ENCODE results near the gene COMMD1.
"Not testable (repeated sequence)": the region's sequence is repeated elsewhere in the genome, so short reads cannot be mapped to it uniquely, and the experiment has no call there.

The COMMD1 gene

DNA sequence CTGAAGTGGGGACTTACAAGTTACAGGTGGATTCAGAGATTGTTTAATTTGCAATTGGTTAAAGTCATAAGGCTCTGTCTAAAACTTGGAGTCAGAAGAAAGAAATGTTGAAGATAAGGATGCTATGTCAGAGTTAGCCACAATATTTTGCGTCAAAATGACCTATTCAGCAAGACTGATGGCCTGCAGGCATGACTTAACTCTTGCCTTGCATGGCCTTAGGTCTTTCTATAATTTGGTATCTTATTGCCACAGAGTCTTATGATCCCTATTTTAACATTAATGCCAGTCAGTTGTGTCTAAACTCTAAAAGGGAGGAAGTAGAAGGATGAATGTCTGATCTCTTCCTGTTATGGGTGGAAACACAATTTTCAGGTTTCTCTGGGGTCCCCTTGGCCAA lies 5.2 kb upstream of the COMMD1 start:
- Mint-ChIP-seq H3K27me3 (ENCODE audit: low read depth) (no peaks in the 10 kb centered on the region), H3K9me3 (no peaks in the 10 kb centered on the region), H3K27ac (no peak overlapping the region), H3K4me1 (ENCODE audit: low read depth) (peaks cover 6% of the 10 kb centered on the region), H3K4me3 (no peak overlapping the region), H3K36me3 (ENCODE audit: low read depth) (no peaks in the 10 kb centered on the region)
- no peak for DNase-seq (ENCODE audit: low spot score)

DNA sequence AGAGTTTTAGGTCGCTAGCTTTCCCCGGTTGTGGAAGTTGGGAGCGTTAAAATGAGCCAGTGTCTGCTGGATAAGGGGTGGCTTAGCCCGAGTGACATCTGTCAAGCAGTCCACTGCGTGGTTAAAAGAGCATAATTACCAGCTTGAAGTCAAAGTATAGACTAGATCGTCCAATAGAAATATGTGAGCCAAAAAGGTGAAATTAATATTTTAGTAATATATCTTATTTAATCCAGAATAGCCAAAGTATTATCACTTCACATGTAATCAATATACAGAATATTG lies 654 bp downstream of the COMMD1 start:
- no peak for DNase-seq (ENCODE audit: low spot score)
- Mint-ChIP-seq H3K4me1 (ENCODE audit: low read depth) (peaks cover 11% of the 10 kb centered on the region), H3K9me3 (no peaks in the 10 kb centered on the region), H3K27ac (peak overlapping the region; percentile 63), H3K36me3 (ENCODE audit: low read depth) (no peaks in the 10 kb centered on the region), H3K27me3 (ENCODE audit: low read depth) (no peaks in the 10 kb centered on the region), H3K4me3 (peak overlapping the region; percentile 97)

DNA sequence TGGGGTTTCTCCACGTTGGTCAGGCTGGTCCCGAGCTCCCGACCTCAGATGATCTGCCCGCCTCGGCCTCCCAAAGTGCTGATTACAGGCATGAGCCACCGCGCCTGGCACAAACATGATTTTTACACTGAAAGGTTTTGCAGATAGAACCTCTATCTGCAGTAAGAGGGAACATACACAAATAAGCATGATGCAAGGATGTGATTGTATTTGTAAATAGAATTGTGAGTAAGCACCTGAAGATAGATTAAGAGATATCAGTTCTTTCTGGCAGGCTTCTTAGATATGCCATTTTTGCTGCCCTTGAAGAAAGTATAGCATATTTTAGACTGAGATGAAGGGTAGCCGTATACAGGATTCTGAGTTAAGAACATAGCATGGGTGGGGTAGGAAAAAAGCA lies 3.6 kb downstream of the COMMD1 start:
- Mint-ChIP-seq H3K27me3 (ENCODE audit: low read depth) (no peaks in the 10 kb centered on the region), H3K4me1 (ENCODE audit: low read depth) (peaks cover 11% of the 10 kb centered on the region), H3K9me3 (no peaks in the 10 kb centered on the region), H3K36me3 (ENCODE audit: low read depth) (no peaks in the 10 kb centered on the region), H3K4me3 (no peak overlapping the region), H3K27ac (no peak overlapping the region)
- DNase-seq (ENCODE audit: low spot score), result no peak

DNA sequence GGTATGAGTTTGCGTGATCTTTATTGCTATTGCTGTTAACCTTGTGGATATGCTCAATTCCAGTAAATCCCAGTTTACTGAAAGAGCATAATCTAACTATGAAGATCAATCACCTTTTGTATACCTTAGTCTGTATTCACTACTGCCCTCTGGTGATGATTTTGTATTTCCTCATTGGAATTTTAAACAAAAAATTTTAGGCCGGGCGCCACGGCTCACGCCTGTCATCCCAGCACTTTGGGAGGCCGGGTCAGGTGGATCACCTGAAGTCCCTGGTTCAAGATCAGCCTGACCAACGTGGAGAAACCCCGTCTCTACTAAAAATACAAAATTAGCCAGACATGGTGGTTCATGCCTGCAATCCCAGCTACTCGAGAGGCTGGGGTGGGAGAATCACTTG lies 5.1 kb downstream of the COMMD1 start:
- H3K4me1 Mint-ChIP-seq (ENCODE audit: low read depth), result peaks cover 5% of the 10 kb centered on the region
- no peak for DNase-seq (ENCODE audit: low spot score)
- no peaks in the 10 kb centered on the region for H3K36me3 Mint-ChIP-seq (ENCODE audit: low read depth)
- H3K4me3 Mint-ChIP-seq, result no peak overlapping the region
- no peaks in the 10 kb centered on the region for H3K9me3 Mint-ChIP-seq
- no peaks in the 10 kb centered on the region for H3K27me3 Mint-ChIP-seq (ENCODE audit: low read depth)
- no peak overlapping the region for H3K27ac Mint-ChIP-seq

DNA sequence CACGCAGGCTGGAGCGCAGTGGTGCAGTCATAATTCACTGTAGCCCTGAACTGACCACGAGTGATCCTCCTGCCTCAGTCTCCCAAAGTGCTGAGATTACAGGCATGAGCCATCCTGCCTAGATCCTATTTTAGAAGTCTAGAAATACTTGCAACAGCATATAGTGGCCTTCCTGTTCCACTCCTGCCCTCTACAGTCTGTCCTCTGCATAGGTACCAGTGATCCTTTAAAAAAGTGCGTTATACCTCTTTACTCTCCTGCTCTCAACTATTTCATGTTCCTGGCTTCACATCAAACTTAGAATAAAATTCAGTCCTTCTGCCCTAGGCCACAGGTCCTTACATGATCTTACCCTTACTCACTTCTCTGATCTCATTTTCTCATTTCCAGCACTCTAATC lies 6.0 kb downstream of the COMMD1 start:
- no peaks in the 10 kb centered on the region for H3K36me3 Mint-ChIP-seq (ENCODE audit: low read depth)
- H3K4me3 Mint-ChIP-seq, result no peak overlapping the region
- H3K27ac Mint-ChIP-seq, result no peak overlapping the region
- H3K9me3 Mint-ChIP-seq, result no peaks in the 10 kb centered on the region
- peaks cover 3% of the 10 kb centered on the region for H3K4me1 Mint-ChIP-seq (ENCODE audit: low read depth)
- DNase-seq (ENCODE audit: low spot score), result no peak
- H3K27me3 Mint-ChIP-seq (ENCODE audit: low read depth), result no peaks in the 10 kb centered on the region

DNA sequence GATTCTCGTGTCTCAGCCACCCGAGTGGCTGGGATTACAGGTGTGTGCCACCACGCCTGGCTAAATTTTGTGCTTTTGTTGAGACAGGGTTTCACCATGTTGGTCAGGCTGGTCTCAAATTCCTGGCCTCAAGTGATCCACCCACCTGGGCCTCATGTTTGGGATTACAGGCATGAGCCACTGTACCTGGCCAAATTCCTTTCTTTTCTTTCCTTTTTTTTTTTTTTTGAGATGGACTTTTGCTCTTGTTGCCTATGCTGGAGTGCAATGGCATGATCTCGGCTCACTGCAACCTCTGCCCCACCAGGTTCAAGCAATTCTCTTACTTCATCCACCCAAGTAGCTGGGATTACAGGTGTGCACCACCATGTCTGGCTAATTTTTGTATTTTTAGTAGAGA lies 9.3 kb downstream of the COMMD1 start:
- DNase-seq (ENCODE audit: low spot score); H3K9me3 Mint-ChIP-seq; H3K4me3 Mint-ChIP-seq; H3K27me3 Mint-ChIP-seq (ENCODE audit: low read depth); H3K27ac Mint-ChIP-seq; H3K4me1 Mint-ChIP-seq (ENCODE audit: low read depth); H3K36me3 Mint-ChIP-seq (ENCODE audit: low read depth): not testable (repeated sequence)

DNA sequence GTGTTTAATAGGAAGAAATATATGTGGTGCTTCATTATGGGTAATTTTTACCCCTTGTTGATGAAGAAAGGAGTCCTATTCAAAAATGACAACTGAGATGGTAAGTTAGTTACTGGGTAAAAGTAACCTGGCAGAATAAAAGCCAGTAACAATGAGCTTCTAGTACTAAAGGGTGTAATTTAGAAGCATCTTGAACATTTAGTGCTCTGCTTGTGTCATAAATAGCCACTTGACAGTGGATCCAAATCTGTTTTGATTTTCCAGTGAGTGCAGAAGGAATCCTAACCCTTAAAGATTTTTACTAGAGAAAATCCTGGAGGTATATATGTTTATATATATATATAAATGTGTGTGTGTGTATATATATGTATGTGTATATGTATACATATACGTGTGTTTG lies 15.1 kb downstream of the COMMD1 start:
- H3K27ac Mint-ChIP-seq, result no peak overlapping the region
- no peak overlapping the region for H3K4me3 Mint-ChIP-seq
- H3K9me3 Mint-ChIP-seq, result no peaks in the 10 kb centered on the region
- H3K27me3 Mint-ChIP-seq (ENCODE audit: low read depth), result no peaks in the 10 kb centered on the region
- H3K36me3 Mint-ChIP-seq (ENCODE audit: low read depth), result no peaks in the 10 kb centered on the region
- H3K4me1 Mint-ChIP-seq (ENCODE audit: low read depth), result no peaks in the 10 kb centered on the region
- DNase-seq (ENCODE audit: low spot score), result no peak

DNA sequence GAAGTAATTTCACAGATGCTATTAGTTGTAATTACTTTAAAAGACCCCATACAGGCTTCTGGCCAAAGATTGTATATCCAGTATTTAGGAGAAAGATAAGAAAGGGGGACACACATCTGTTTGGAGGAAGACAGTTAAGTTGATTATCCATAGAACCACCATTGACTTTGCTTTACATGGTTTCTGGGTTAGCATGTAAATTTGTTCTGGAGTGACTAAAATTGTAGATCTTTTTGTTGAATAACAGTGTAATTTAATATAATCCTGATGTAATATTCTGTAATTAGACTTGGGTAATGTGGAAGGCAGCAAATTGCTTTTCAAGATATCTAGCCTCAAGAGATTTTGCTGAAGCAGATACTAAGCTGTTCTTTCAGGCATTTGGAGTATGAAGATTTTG lies 17.2 kb downstream of the COMMD1 start:
- DNase-seq (ENCODE audit: low spot score), result no peak
- H3K27ac Mint-ChIP-seq, result no peak overlapping the region
- no peaks in the 10 kb centered on the region for H3K27me3 Mint-ChIP-seq (ENCODE audit: low read depth)
- H3K4me3 Mint-ChIP-seq, result no peak overlapping the region
- H3K36me3 Mint-ChIP-seq (ENCODE audit: low read depth), result no peaks in the 10 kb centered on the region
- H3K4me1 Mint-ChIP-seq (ENCODE audit: low read depth), result no peaks in the 10 kb centered on the region
- no peaks in the 10 kb centered on the region for H3K9me3 Mint-ChIP-seq

DNA sequence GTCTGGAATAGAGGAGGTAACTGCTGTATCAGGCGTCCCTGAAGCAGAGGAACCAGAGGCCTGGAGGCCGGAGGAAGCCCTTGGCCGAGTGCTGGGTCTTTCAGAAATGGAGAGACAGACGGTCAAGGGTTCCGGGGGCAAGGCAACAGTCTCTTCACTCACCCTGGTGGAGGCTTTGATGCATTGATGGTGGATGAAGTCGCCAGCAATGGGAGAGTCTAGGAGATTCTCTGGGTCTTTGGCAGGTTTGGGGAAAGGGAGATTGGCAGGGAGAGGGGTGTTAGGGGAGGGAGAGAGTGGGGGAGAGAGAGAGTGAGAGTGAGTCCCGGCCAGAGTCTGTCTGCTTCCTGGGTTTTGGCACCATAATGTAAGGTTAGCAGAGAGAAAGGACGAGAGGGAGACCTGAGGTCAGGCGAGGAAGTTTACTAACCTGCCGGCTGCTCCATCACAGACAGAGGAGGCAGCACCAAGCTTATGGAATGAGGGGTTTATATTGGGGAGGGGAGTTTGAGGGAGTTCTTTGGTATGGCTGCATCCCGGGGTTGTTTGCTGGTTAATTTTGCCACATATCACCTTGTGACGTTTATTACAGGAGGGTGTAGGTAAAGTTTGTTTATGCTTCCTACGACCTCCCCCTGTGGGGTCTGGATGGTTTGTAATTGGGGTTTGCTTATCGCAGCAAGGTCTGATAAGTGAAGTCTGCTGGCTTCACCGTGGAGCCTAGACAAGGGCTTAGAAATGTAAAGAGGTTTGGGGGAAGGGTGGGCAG lies 19.6 kb downstream of the COMMD1 start:
- Mint-ChIP-seq H3K9me3 (no peaks in the 10 kb centered on the region), H3K27ac (no peak overlapping the region), H3K36me3 (ENCODE audit: low read depth) (no peaks in the 10 kb centered on the region), H3K4me1 (ENCODE audit: low read depth) (no peaks in the 10 kb centered on the region), H3K4me3 (no peak overlapping the region), H3K27me3 (ENCODE audit: low read depth) (no peaks in the 10 kb centered on the region)
- no peak for DNase-seq (ENCODE audit: low spot score)

DNA sequence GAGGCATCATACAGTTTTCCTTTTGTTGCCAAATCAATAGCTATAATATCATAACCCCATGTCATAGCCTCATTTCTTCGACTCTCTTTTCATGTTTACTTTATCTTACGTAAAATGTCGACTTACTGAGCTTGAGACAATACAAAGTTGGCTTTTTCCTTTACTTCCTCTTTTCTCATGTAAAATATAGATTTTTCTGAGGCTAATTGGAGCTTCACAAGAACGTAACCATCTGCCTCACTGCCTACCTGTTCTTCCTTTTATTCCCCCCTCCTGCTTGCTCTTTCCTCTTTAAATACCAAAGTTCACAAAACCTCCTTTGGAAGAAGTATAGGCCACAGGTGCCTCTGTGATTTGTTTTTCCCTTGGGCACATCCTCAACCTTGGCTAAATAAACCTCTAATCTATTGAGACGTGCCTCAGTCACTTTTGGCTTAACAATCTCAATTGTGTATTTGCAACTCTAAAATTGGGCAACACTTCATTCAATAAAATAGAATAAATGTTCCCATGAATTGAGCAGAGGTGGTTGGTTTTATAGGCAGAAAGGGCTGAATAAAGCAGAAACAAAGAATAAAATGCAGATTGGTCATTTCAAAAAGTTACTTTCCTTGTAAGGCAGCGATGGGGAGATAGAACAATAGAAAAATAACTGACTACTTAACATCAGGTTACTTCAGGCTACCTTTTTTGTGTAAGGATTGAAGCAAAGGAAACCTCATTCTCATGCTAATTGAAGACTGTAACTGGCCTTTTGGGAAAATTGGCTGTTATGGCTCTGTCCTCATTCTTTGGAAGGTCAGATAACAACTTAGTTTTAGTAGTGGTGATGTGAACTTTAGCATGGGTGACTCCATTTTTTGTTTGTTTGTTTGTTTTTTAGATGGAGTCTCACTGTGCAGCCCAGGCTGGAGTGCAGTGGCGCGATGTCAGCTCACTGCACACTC lies 21.3 kb downstream of the COMMD1 start:
- no peak overlapping the region for H3K27ac Mint-ChIP-seq
- no peak overlapping the region for H3K4me3 Mint-ChIP-seq
- no peak for DNase-seq (ENCODE audit: low spot score)

DNA sequence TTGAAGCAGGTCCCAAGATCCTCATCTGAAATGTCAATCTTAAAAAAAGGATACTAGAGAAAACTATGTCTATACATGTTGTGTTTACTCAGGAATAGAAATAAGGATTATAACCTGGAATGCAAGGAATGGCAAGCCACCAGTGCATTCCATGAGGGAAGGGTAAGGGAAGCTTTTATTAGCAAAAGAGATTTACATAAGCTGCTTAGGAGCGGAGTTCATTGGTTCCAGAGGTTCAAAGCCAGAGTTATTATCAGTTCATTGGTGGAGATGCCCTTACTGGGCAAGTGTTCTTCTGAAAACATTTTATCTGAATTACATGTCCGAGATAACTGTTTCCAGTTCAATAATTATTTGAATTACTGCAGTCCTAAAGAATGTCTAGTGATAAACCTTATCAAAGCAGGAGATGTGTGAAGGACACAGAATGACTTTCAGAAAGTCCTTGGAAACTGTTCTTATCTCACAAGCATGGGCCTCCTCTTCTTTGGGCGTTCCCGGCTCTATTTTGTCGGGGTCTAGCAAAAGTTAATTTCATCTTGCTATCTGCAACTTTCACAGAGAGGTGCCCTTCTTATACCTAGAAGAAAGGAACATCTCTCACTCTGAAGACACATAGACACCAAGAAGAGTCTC lies 23.5 kb downstream of the COMMD1 start:
- H3K27me3 Mint-ChIP-seq (ENCODE audit: low read depth), result no peaks in the 10 kb centered on the region
- no peaks in the 10 kb centered on the region for H3K4me1 Mint-ChIP-seq (ENCODE audit: low read depth)
- no peak for DNase-seq (ENCODE audit: low spot score)
- no peak overlapping the region for H3K4me3 Mint-ChIP-seq
- no peaks in the 10 kb centered on the region for H3K9me3 Mint-ChIP-seq
- H3K36me3 Mint-ChIP-seq (ENCODE audit: low read depth), result no peaks in the 10 kb centered on the region
- no peak overlapping the region for H3K27ac Mint-ChIP-seq

More for the DNA sequence above, 21.3 kb downstream of the COMMD1 start:
- no peaks in the 10 kb centered on the region for H3K27me3 Mint-ChIP-seq (ENCODE audit: low read depth)
- H3K36me3 Mint-ChIP-seq (ENCODE audit: low read depth), result no peaks in the 10 kb centered on the region
- no peaks in the 10 kb centered on the region for H3K4me1 Mint-ChIP-seq (ENCODE audit: low read depth)
- no peaks in the 10 kb centered on the region for H3K9me3 Mint-ChIP-seq

DNA sequence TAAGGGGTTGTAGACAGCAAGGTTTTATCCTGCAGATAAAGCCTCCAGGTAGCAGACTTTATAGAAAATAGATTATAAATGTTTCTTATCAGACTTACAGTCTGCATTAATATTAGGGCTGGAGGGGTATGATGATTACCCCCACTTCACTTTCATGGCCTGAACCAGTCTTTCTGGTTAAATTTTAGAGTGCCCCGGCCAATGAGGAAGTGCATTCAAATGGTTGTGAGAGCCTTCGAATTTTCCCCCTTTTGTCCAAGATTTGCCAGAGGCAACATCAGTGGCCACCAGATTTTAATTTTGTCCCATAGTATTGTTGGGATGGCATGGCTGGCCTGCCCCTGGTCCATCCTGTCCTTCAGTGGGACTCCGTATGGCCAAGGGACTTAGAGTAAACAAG lies 31.6 kb downstream of the COMMD1 start:
- no peak for DNase-seq (ENCODE audit: low spot score)
- H3K4me1 Mint-ChIP-seq (ENCODE audit: low read depth), result no peaks in the 10 kb centered on the region
- no peak overlapping the region for H3K4me3 Mint-ChIP-seq
- H3K9me3 Mint-ChIP-seq, result no peaks in the 10 kb centered on the region
- H3K36me3 Mint-ChIP-seq (ENCODE audit: low read depth), result no peaks in the 10 kb centered on the region
- no peaks in the 10 kb centered on the region for H3K27me3 Mint-ChIP-seq (ENCODE audit: low read depth)
- no peak overlapping the region for H3K27ac Mint-ChIP-seq

DNA sequence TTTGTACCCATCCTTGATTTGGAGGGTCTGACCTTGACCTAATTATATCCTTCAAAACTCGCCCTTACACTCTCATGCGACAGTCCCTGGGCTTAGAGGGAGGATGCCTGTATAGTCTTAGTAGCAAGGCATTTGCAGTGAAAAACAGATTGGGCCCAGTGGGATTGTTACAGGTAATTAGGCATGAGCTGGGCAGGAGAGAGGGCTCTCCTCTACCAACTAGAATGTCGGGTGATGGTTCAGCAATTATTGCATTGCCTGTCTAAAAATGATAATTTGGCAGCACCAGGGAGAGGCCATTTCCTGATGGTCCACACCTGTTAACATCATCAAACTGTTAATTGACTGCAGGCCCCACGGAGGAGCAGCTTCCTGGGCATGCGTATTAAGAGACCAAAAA lies 32.4 kb downstream of the COMMD1 start:
- Mint-ChIP-seq H3K4me3 (no peak overlapping the region), H3K36me3 (ENCODE audit: low read depth) (no peaks in the 10 kb centered on the region), H3K27ac (no peak overlapping the region), H3K4me1 (ENCODE audit: low read depth) (no peaks in the 10 kb centered on the region), H3K27me3 (ENCODE audit: low read depth) (no peaks in the 10 kb centered on the region), H3K9me3 (no peaks in the 10 kb centered on the region)
- DNase-seq (ENCODE audit: low spot score), result no peak

DNA sequence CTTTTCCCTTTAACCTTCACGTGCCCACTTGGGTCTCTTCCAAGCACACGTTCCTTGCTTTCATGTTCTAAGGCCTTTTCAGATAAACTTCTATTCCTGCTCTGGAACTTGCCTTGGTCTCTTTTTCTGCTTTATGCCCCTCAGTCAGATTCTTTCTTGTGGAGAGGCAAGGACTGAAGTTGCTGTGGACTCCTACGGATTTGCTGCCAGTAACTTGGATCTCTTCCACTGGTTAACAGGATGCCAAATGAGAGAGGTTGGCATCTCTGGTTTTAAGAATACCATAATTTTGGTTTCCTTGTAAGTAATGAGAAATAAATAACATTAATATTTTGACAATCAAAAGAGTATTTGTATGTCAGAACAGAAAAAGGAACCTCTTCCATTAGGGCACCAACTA lies 33.0 kb downstream of the COMMD1 start:
- Mint-ChIP-seq H3K27me3 (ENCODE audit: low read depth) (no peaks in the 10 kb centered on the region), H3K4me1 (ENCODE audit: low read depth) (no peaks in the 10 kb centered on the region), H3K4me3 (no peak overlapping the region), H3K27ac (no peak overlapping the region), H3K36me3 (ENCODE audit: low read depth) (no peaks in the 10 kb centered on the region), H3K9me3 (no peaks in the 10 kb centered on the region)
- no peak for DNase-seq (ENCODE audit: low spot score)

All from T-helper 2 cell treated with Interferon-gamma antibody and Interleukin-4, amounts not matched to agents 5 μg/mL and 100 μg/mL, for 36 hours (primary cell).